Epithelial cell of esophagus (primary cell): ENCODE measurements around the gene EEFSEC.

ENCODE experiments used
- DNase-seq: peaks from one replicate; pipeline ENCODE4 v3.0.0; 2010; ENCODE audit warnings: low read depth
- H3K4me3 ChIP-seq: 2 replicates; pipeline ENCODE4 v1.5.1; 2011; ENCODE audit warnings: mild to moderate bottlenecking, low read length, control low read depth
- TF ChIP-seq, protein P1 (sequence below): IDR thresholded peaks from 2 replicates; pipeline ENCODE4 v1.5.1; 2011; ENCODE audit warnings: low read depth, mild to moderate bottlenecking, low read length, control low read depth, inconsistent platforms; ENCODE audit not compliant: insufficient read depth; ENCODE audit errors: missing control alignments

EEFSEC gene

DNA sequence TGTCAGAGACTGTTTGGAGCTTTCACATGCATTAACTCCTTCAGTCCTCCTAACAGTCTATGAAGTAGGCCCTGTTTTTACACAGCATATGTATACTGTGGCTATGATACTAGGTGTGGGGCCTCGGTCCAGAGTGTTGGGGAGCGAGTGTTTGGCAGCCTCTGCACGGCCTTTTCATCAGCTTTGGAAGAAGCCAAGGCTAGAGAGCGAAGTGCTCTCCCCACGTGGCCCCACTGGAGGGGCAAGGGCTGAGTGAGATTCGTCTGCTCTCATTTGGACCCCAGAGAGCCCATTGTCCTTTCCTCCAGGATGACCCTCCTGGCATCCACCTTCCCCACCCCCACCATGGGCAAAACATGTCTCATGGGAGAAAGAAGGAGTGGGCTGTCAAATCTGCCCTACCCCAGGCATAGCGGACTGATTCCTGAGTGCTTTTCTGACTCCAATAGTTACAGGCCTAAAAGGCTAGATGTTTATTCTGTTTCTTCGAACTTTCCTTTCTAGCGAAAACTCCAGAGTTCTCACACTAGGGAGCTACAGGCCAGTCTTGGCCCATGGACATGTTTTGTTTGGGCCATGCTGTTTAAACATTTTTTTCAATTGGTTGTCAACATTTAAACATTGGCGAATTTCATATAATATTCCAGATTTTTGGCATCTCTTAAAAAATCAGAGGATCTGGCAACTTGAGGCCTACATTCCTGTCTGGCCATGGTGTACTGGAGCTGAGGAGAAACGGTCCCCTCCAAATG is 76.0 kb downstream of the EEFSEC start:
- TF ChIP-seq, protein P1, sequence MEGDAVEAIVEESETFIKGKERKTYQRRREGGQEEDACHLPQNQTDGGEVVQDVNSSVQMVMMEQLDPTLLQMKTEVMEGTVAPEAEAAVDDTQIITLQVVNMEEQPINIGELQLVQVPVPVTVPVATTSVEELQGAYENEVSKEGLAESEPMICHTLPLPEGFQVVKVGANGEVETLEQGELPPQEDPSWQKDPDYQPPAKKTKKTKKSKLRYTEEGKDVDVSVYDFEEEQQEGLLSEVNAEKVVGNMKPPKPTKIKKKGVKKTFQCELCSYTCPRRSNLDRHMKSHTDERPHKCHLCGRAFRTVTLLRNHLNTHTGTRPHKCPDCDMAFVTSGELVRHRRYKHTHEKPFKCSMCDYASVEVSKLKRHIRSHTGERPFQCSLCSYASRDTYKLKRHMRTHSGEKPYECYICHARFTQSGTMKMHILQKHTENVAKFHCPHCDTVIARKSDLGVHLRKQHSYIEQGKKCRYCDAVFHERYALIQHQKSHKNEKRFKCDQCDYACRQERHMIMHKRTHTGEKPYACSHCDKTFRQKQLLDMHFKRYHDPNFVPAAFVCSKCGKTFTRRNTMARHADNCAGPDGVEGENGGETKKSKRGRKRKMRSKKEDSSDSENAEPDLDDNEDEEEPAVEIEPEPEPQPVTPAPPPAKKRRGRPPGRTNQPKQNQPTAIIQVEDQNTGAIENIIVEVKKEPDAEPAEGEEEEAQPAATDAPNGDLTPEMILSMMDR: no peak
- H3K4me3 ChIP-seq: no peak overlapping the region
- no peak for DNase-seq

- TF ChIP-seq, protein P1: no peak
These were observed 78.3 kb downstream of the EEFSEC start for GRCh38 chr3:128231606-128232005.

DNA sequence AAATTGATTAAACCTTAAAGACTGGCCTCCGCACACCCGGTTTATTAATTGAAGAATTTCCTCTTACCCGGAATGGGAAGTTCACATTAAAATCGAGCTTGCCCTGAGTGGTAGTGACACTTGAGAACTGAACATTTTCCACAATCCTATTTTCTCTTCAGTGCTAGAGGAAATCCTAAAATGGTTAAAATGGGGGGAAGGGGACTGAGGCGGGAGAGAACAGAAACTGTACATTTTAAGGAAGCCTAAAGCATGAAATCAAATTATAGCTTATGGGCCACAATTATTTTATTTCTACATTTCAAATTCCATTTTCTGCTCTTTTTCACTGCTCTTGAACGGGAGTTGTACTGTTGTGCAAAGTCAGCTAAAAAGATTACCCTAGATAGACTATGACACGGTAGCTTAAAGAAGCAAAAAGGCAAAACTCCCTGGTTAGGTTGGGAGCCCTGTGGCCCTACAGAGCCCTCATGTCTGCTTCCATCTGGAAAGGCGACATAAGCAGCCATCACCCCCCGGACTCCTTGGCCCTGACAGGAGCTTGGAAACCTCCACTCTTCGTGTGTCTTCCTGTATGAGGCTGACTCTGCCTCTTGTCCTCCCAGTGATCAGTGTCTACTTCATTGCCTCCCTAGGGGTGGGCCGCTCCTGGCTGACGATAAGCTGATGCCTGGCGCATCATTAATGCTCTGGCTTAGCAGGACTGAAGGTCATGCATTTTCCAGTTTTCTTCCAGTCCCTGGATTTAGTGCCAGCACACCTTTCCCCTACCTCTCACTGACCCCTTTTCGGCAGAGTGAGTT is 79.3 kb downstream of the EEFSEC start:
- DNase-seq: no peak
- TF ChIP-seq, protein P1: no peak
- H3K4me3 ChIP-seq: no peak overlapping the region

More at GRCh38 chr3:128231606-128232005, 78.3 kb downstream of the EEFSEC start:
- H3K4me3 ChIP-seq: no peak overlapping the region
- DNase-seq: no peak

DNA sequence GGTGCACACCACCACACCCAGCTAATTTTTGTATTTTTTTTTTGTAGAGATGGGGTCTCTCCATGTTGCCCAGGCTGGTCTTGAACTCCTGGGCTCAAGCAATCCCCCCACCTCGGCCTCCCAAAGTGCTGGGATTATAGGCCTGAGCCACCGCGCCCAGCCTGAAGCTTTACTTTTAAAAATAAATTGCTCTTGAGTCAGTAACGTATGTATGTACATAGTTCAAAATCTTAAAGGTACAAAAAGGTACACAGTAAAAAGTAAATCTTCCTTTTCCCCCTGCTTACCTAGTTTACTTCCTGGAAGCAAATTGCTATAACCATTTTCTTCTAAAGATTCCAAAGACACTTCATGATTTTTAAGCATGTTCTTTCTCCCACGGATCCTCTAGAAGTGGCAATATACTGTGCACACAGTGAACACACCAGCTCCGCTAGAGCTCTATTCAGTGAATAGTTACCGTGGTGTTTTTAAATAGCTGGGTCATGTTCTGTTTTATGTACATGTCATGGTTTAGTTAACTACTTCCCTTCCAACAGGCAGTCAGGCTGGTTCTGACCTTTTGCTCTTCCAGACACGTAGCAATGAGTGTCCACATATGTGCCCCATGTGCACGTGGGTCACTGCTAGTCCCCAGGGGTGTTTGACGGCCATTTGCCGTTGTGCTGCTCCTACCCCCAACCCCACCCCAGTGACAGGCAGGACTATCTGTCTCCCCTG is 82.1 kb downstream of the EEFSEC start:
- TF ChIP-seq, protein P1: no peak
- H3K4me3 ChIP-seq: no peak overlapping the region
- DNase-seq: no peak

DNA sequence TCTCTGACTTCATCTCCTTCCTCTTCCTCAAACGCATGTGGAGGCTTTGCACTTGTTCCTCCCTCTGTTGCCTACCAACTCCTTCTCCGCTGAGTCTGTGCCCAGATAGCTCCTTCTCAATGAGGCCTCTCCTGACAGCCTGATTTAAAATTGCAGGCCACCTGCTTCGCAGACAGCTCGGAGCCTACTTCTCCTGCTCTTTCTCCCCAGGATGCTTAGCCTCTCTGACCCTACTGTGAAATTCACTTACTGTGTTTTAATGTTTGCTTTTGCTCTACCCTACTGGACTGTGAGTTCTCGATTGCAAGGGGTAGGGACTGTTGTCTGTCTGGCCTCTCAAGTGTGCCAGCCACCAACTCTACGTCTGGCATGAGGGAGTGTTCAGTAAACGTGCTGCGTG is 83.4 kb downstream of the EEFSEC start:
- H3K4me3 ChIP-seq: no peak overlapping the region
- no peak for DNase-seq
- TF ChIP-seq, protein P1: no peak

DNA sequence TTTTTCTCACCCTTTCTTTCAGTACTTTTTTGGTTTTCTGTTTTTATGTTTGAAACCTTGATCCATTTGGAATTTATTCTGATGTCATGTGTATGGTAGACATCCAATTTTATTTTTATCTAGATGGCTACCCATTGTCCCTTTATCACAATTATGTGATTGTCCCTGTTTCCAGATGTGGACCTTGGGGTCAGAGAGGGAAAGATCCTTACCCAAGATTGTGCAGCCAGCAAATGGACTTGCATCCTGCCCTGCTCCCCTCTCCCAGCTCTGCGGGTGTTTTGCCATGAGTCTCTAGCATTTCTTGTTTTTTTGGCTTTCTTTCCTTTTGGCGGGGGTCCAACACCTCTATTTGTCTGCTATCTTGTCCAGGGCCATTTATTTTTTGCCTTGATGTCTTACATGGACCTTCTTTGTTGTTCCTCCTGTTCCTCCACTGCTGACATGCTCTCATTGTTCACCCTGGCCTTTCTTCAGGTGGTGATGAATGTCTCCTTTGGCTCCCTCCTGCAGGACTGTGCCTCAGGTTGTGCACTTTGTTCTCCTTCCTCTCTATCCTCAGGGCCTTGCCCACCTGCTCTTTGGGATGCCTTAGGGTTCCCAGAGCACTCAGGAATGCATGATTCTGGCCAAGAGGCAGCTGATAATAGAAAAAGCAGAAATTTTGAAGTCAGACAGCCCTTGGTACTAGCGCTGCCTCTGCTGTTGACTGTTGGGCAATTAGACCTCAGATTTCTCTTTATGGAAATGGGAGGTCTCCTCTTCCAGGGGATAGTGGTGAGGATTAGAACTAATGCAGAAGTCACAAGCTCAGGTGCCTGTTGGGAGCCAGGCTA is 84.3 kb downstream of the EEFSEC start:
- DNase-seq: no peak
- TF ChIP-seq, protein P1: no peak
- H3K4me3 ChIP-seq: no peak overlapping the region
